ENCODE results near the gene METTL1.

METTL1 gene

DNA sequence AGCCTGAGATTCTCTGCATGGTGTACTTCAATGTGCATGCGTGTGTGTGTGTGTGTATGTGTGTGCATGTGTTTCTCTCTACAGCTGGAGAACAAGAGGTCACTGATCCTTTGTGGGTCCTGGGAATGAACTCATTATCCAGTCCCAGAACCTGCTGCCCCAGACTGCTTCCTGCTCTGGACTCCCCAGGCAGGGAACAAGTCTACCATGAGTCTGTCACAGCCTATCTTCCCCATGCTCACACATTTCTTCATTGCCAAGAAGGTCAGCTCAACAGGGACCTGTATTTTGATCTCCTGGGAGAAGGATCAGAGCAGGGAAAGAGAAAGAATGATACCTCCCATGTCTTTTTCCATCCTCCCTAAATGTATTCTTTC is 30.5 kb downstream of the METTL1 start:
- no peak overlapping the region for H2AFZ ChIP-seq (ENCODE audit: low read length)
- no peaks in the 10 kb centered on the region for H3K9me3 ChIP-seq (ENCODE audit: insufficient read depth, low read depth, low read length)
- H3K4me2 ChIP-seq (ENCODE audit: low read depth, low read length, poor library complexity, severe bottlenecking), result peak overlapping the region; percentile 95
- no peak for TF ChIP-seq EZH2phosphoT487 (IDR thresholded peaks at IDR 0.05; ENCODE audit: borderline replicate concordance)
- TF ChIP-seq, protein P1, sequence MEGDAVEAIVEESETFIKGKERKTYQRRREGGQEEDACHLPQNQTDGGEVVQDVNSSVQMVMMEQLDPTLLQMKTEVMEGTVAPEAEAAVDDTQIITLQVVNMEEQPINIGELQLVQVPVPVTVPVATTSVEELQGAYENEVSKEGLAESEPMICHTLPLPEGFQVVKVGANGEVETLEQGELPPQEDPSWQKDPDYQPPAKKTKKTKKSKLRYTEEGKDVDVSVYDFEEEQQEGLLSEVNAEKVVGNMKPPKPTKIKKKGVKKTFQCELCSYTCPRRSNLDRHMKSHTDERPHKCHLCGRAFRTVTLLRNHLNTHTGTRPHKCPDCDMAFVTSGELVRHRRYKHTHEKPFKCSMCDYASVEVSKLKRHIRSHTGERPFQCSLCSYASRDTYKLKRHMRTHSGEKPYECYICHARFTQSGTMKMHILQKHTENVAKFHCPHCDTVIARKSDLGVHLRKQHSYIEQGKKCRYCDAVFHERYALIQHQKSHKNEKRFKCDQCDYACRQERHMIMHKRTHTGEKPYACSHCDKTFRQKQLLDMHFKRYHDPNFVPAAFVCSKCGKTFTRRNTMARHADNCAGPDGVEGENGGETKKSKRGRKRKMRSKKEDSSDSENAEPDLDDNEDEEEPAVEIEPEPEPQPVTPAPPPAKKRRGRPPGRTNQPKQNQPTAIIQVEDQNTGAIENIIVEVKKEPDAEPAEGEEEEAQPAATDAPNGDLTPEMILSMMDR (conservative IDR thresholded peaks at IDR 0.05; ENCODE audit: low read length), result no peak
- H3K4me1 ChIP-seq (ENCODE audit: insufficient read depth, low read length, poor library complexity, severe bottlenecking), result peaks cover 31% of the 10 kb centered on the region
- H3K36me3 ChIP-seq (ENCODE audit: insufficient read depth, low read length), result peaks cover 2% of the 10 kb centered on the region; the same call in 1 of the 2 replicates
- peak overlapping the region; percentile 80 for H3K4me3 ChIP-seq (ENCODE audit: low read length, poor library complexity, severe bottlenecking)
- peak overlapping the region; percentile 75 for H3K9ac ChIP-seq (ENCODE audit: low read depth, low read length, poor library complexity, severe bottlenecking)
- H3K79me2 ChIP-seq (ENCODE audit: insufficient read depth, low read length), result peaks cover 55% of the 10 kb centered on the region
- H3K9me2 ChIP-seq (replicated peaks; ENCODE audit: low read depth, low read length), result no peaks in the 10 kb centered on the region
- peaks cover 38% of the 10 kb centered on the region for H4K20me1 ChIP-seq (ENCODE audit: insufficient read depth, low read length, poor library complexity, severe bottlenecking)
- H3F3A ChIP-seq (ENCODE audit: low read depth), result no peaks in the 10 kb centered on the region
- H3K27me3 ChIP-seq (ENCODE audit: insufficient read depth, low read length, poor library complexity, severe bottlenecking), result no peaks in the 10 kb centered on the region

GRCh38 chr12:57740656-57741412 is 31.1 kb downstream of the METTL1 start:
- Histone ChIP-seq H3F3A (ENCODE audit: low read depth) (no peaks in the 10 kb centered on the region), H2AFZ (ENCODE audit: low read length) (no peak overlapping the region), H3K9me2 (replicated peaks; ENCODE audit: low read depth, low read length) (no peaks in the 10 kb centered on the region), H3K4me1 (ENCODE audit: insufficient read depth, low read length, poor library complexity, severe bottlenecking) (peaks cover 31% of the 10 kb centered on the region), H3K9ac (ENCODE audit: low read depth, low read length, poor library complexity, severe bottlenecking) (peak overlapping the region; percentile 75), H4K20me1 (ENCODE audit: insufficient read depth, low read length, poor library complexity, severe bottlenecking) (peaks cover 44% of the 10 kb centered on the region), H3K4me2 (ENCODE audit: low read depth, low read length, poor library complexity, severe bottlenecking) (peak overlapping the region; percentile 95), H3K36me3 (ENCODE audit: insufficient read depth, low read length) (no peaks in the 10 kb centered on the region), H3K9me3 (ENCODE audit: insufficient read depth, low read depth, low read length) (no peaks in the 10 kb centered on the region), H3K79me2 (ENCODE audit: insufficient read depth, low read length) (peaks cover 61% of the 10 kb centered on the region), H3K4me3 (ENCODE audit: low read length, poor library complexity, severe bottlenecking) (peak overlapping the region; percentile 80), H3K27me3 (ENCODE audit: insufficient read depth, low read length, poor library complexity, severe bottlenecking) (no peaks in the 10 kb centered on the region)
- TF ChIP-seq, protein P1 (conservative IDR thresholded peaks at IDR 0.05; ENCODE audit: low read length), result no peak
- no peak for TF ChIP-seq EZH2phosphoT487 (IDR thresholded peaks at IDR 0.05; ENCODE audit: borderline replicate concordance)

GRCh38 chr12:57739914-57740538 is 31.9 kb downstream of the METTL1 start:
- peak overlapping the region; percentile 95 for H3K4me2 ChIP-seq (ENCODE audit: low read depth, low read length, poor library complexity, severe bottlenecking)
- no peak for TF ChIP-seq EZH2phosphoT487 (IDR thresholded peaks at IDR 0.05; ENCODE audit: borderline replicate concordance)
- TF ChIP-seq, protein P1 (conservative IDR thresholded peaks at IDR 0.05; ENCODE audit: low read length), result no peak
- no peaks in the 10 kb centered on the region for H3K9me3 ChIP-seq (ENCODE audit: insufficient read depth, low read depth, low read length)
- peak overlapping the region; percentile 75 for H3K9ac ChIP-seq (ENCODE audit: low read depth, low read length, poor library complexity, severe bottlenecking)
- H3K79me2 ChIP-seq (ENCODE audit: insufficient read depth, low read length), result peaks cover 67% of the 10 kb centered on the region
- no peaks in the 10 kb centered on the region for H3F3A ChIP-seq (ENCODE audit: low read depth)
- peaks cover 2% of the 10 kb centered on the region; the same call in 1 of the 2 replicates for H3K36me3 ChIP-seq (ENCODE audit: insufficient read depth, low read length)
- H3K9me2 ChIP-seq (replicated peaks; ENCODE audit: low read depth, low read length), result no peaks in the 10 kb centered on the region
- peaks cover 31% of the 10 kb centered on the region for H3K4me1 ChIP-seq (ENCODE audit: insufficient read depth, low read length, poor library complexity, severe bottlenecking)
- H2AFZ ChIP-seq (ENCODE audit: low read length), result no peak overlapping the region
- H3K27me3 ChIP-seq (ENCODE audit: insufficient read depth, low read length, poor library complexity, severe bottlenecking), result no peaks in the 10 kb centered on the region
- peak overlapping the region; percentile 80 for H3K4me3 ChIP-seq (ENCODE audit: low read length, poor library complexity, severe bottlenecking)
- peaks cover 48% of the 10 kb centered on the region for H4K20me1 ChIP-seq (ENCODE audit: insufficient read depth, low read length, poor library complexity, severe bottlenecking)

Data from Loucy (cell line).